ENCODE results near the gene EIF4G3. TPM values are rescaled to one million over a fixed set of nuclear protein-coding genes. Genes with fewer than 3 reads are reported as not detected.

Gene EIF4G3
- total RNA-seq, 1 donor from 2014 or later: 81.3 TPM

DNA sequence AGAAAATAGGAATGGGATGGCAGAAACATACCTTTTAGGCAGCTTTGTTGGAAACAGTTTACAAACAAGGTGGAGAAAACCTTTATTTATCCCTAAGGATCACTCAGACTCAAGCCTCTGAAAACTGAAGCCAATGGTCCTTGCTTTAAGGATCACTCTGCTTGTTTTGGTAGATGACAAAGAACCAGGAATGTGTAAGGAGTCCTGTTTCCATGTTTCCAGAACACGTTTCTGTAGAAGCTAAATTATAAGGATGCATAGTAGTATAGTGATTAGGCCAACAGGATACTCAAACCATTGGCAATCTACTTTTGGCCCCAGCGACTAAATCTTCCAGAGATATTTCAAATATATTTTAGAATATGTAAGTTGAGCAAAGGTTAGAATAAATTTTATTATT, 240.5 kb downstream of the EIF4G3 start:
- TF ChIP-seq, protein P1, sequence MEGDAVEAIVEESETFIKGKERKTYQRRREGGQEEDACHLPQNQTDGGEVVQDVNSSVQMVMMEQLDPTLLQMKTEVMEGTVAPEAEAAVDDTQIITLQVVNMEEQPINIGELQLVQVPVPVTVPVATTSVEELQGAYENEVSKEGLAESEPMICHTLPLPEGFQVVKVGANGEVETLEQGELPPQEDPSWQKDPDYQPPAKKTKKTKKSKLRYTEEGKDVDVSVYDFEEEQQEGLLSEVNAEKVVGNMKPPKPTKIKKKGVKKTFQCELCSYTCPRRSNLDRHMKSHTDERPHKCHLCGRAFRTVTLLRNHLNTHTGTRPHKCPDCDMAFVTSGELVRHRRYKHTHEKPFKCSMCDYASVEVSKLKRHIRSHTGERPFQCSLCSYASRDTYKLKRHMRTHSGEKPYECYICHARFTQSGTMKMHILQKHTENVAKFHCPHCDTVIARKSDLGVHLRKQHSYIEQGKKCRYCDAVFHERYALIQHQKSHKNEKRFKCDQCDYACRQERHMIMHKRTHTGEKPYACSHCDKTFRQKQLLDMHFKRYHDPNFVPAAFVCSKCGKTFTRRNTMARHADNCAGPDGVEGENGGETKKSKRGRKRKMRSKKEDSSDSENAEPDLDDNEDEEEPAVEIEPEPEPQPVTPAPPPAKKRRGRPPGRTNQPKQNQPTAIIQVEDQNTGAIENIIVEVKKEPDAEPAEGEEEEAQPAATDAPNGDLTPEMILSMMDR (IDR thresholded peaks at IDR 0.05): no peak
- intact Hi-C loops (cut with micrococcal nuclease): no loop called here
- ATAC-seq (ENCODE audit: low read depth): no peak
- Mint-ChIP-seq H3K36me3 (ENCODE audit: low read depth) (peaks cover 28% of the 10 kb centered on the region), H3K27ac (no peak overlapping the region), H3K4me3 (no peak overlapping the region), H3K27me3 (no peaks in the 10 kb centered on the region), H3K4me1 (peaks cover 17% of the 10 kb centered on the region), H3K9me3 (no peaks in the 10 kb centered on the region)
- ChIA-PET POLR2A (no interaction called here), CTCF (no interaction called here)
- DNase-seq: no peak

DNA sequence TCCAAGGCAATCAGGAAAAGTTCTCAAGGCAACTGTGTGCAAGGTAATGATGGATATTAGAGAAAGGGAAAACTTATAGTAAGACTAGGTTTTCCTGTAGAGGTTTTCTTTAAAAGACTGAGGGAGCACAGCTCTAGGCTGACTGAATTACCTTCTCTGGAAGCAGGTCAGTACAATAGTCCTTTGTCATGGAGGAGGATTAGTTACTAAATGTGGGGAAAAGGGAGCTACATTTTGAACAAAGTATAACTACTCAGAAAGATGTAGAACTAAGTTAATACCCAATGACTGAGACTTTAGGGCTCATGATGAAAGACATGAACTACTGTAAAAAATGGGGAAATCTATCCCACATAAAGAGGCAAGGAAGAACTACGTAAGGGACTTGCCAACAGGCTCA, 241.0 kb downstream of the EIF4G3 start:
- Mint-ChIP-seq H3K36me3 (ENCODE audit: low read depth) (peaks cover 24% of the 10 kb centered on the region), H3K9me3 (no peaks in the 10 kb centered on the region), H3K4me3 (no peak overlapping the region), H3K27ac (no peak overlapping the region), H3K4me1 (peaks cover 17% of the 10 kb centered on the region), H3K27me3 (no peaks in the 10 kb centered on the region)
- ATAC-seq (ENCODE audit: low read depth): no peak
- CTCF ChIA-PET: no interaction called here
- POLR2A ChIA-PET: no interaction called here
- intact Hi-C loops (cut with micrococcal nuclease): no loop called here
- no peak for DNase-seq
- TF ChIP-seq, protein P1 (IDR thresholded peaks at IDR 0.05): no peak

DNA sequence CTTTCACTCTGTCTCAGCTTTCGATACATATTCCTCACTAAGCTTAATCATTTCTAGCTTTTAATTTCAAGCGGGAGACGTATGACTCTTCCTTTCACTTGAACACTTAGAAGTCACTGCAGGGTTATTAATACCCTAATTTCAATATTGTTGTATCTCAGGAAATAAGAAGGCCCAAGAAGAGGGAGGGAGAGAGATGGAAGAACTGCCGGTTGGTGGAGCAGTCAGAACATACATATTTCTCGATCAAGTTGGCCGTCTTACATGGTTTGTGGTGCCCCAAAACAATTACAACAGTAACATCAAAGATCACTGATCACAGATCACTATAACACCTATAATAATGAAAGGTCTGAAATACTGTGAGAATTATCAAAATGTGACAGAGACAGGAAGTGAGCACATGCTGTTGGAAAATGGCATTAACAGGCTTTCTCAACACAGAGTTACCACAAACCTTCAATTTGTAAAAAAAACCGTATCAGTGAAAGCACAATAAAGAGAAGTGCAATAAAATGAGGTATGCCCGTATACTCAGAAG, 244.2 kb downstream of the EIF4G3 start:
- TF ChIP-seq, protein P1 (IDR thresholded peaks at IDR 0.05): no peak
- POLR2A ChIA-PET: interaction anchor here (0.7 kb wide), 1 partner anchor 17 kb away, joined by 5 read pairs; no protein-coding TSS in a partner anchor
- peak; percentile 64 for ATAC-seq (ENCODE audit: low read depth)
- Mint-ChIP-seq H3K4me3 (no peak overlapping the region), H3K27ac (peak overlapping the region; percentile 51), H3K36me3 (ENCODE audit: low read depth) (peaks cover 20% of the 10 kb centered on the region), H3K27me3 (no peaks in the 10 kb centered on the region), H3K9me3 (no peaks in the 10 kb centered on the region), H3K4me1 (peaks cover 26% of the 10 kb centered on the region)
- intact Hi-C loops (cut with micrococcal nuclease): no loop called here
- CTCF ChIA-PET: no interaction called here
- no peak for DNase-seq

DNA sequence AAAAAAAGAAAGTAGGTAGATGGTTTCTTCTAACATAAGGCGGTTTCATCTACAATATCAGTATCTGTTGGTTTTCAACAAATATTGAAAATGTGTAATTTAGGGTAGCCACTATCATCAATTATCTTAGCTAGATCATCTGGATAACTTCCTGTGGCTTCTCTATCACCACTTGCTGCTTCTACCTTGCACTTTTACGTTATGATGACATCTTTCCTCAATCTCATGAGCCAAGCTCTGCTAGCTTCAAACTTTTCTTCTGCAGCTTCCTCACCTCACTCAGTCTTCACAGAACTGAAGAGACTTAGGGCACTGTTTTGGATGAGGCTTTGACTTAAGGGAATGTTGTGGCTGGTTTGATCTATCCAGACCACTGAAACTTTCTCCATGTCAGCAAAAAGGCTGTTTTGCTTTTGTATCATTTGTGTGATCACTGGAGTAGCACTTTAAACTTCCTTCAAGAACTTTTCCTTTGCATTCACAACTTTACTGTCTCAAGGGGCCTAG, 244.7 kb downstream of the EIF4G3 start:
- Mint-ChIP-seq H3K9me3 (no peaks in the 10 kb centered on the region), H3K27ac (peak overlapping the region; percentile 51), H3K36me3 (ENCODE audit: low read depth) (peaks cover 20% of the 10 kb centered on the region), H3K4me1 (peaks cover 26% of the 10 kb centered on the region), H3K4me3 (no peak overlapping the region), H3K27me3 (no peaks in the 10 kb centered on the region)
- intact Hi-C loops (cut with micrococcal nuclease): no loop called here
- TF ChIP-seq, protein P1 (IDR thresholded peaks at IDR 0.05): no peak
- no peak for ATAC-seq (ENCODE audit: low read depth)
- CTCF ChIA-PET: no interaction called here
- POLR2A ChIA-PET: interaction anchor here (0.7 kb wide), 1 partner anchor 17 kb away, joined by 5 read pairs; no protein-coding TSS in a partner anchor
- DNase-seq: no peak

DNA sequence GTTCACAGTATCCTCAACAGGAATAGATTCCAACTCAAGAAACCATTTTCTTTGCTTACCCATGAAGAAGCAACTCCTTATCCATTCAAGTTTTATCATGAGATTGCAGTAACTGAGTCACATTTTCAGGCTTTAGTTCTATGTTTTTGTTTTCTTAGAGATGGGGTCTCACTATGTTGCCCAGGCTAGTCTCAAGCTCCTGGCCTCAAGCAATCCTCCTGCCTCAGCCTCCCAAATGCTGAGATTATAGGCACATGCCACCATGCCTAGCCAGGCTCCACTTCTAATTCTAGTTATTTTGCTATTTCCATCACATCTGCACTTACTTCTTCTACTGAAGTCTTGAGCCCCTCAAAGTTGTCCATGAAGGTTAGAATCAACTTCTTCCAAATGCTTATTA, 246.3 kb downstream of the EIF4G3 start:
- H3K27ac Mint-ChIP-seq: no peak overlapping the region
- ChIA-PET CTCF (no interaction called here), POLR2A (no interaction called here)
- TF ChIP-seq, protein P1 (IDR thresholded peaks at IDR 0.05): no peak
- no peak for DNase-seq
- H3K4me1 Mint-ChIP-seq: peaks cover 28% of the 10 kb centered on the region
- intact Hi-C loops (cut with micrococcal nuclease): no loop called here
- peaks cover 17% of the 10 kb centered on the region for H3K36me3 Mint-ChIP-seq (ENCODE audit: low read depth)
- no peak for ATAC-seq (ENCODE audit: low read depth)
- H3K27me3 Mint-ChIP-seq: no peaks in the 10 kb centered on the region
- H3K4me3 Mint-ChIP-seq: no peak overlapping the region
- H3K9me3 Mint-ChIP-seq: no peaks in the 10 kb centered on the region
